GM20000 (cell line): Measurements from ENCODE around the gene SEMA4D.
A peak's percentile ranks its signal among the peaks of the same experiment; 100 is the strongest.

Source experiments
- DNase-seq: peaks from one replicate; pipeline ENCODE4 v3.0.0; 2012; ENCODE audit warnings: low spot score
- TF ChIP-seq, protein P1 (sequence below): IDR thresholded peaks from 2 replicates; pipeline ENCODE4 v1.5.1; 2012; ENCODE audit warnings: mild to moderate bottlenecking, control low read depth; ENCODE audit errors: extremely low read depth, missing control alignments

The SEMA4D gene

GRCh38 chr9:89407070-89407469 is 90.8 kb downstream of the SEMA4D start:
- DNase-seq: no peak
- TF ChIP-seq, protein P1, sequence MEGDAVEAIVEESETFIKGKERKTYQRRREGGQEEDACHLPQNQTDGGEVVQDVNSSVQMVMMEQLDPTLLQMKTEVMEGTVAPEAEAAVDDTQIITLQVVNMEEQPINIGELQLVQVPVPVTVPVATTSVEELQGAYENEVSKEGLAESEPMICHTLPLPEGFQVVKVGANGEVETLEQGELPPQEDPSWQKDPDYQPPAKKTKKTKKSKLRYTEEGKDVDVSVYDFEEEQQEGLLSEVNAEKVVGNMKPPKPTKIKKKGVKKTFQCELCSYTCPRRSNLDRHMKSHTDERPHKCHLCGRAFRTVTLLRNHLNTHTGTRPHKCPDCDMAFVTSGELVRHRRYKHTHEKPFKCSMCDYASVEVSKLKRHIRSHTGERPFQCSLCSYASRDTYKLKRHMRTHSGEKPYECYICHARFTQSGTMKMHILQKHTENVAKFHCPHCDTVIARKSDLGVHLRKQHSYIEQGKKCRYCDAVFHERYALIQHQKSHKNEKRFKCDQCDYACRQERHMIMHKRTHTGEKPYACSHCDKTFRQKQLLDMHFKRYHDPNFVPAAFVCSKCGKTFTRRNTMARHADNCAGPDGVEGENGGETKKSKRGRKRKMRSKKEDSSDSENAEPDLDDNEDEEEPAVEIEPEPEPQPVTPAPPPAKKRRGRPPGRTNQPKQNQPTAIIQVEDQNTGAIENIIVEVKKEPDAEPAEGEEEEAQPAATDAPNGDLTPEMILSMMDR: no peak

DNA sequence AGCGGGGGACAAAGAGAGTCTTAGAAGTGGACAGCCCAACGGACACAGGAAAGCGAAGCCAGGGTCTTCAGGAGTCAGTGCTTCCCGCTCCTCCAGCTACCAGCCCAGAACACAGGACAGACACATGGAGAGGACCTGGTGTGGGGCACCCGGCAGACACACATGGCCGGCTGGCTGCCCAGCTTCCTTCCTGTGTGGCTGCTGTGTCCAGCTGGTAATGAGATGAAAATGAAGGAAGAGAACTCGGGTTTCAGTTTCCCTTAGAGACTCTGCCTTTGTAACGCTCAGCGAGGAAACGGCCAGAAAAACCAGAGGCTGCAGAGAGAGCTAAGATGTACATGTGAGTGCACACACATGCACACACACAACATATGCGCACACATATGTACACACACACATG is 92.1 kb downstream of the SEMA4D start:
- TF ChIP-seq, protein P1: no peak
- peak; percentile 65 for DNase-seq

GRCh38 chr9:89404074-89404473 is 93.8 kb downstream of the SEMA4D start:
- TF ChIP-seq, protein P1: no peak
- DNase-seq: no peak

DNA sequence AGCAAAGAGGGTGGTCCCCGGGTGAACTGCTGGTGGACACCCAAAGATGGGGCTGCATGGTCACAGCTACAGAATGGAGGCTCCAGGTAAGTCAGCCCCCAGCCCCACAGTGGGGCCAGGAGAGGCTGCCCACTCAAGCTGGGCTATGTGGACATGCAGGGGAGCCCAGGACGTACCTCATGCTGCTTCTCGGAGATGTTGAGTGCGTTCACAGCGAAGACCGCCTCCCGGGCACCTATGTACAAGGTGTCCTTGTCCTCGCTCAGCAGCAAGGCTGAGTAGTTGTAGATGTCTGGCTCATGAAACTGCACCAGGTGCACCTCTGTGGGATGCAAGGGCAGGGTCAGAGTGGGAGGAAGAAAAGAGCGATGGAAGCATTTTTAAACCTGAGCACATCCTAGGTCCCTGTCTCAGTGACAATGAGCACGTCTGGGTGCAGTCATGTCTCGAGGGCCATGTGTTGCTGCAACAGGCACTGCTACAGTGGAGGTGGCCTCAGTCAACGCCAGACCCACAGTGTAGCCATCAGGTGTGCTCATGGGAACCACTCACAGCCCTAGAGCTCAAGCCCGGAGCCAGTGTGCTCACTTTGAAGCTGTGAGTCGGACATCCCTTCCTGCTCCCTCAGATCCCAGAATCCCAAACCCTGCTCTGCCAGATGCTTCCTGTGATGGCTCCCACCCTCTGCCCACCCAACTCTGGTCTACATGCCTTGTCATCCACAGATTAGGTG is 95.1 kb downstream of the SEMA4D start:
- no peak for DNase-seq
- TF ChIP-seq, protein P1: no peak

DNA sequence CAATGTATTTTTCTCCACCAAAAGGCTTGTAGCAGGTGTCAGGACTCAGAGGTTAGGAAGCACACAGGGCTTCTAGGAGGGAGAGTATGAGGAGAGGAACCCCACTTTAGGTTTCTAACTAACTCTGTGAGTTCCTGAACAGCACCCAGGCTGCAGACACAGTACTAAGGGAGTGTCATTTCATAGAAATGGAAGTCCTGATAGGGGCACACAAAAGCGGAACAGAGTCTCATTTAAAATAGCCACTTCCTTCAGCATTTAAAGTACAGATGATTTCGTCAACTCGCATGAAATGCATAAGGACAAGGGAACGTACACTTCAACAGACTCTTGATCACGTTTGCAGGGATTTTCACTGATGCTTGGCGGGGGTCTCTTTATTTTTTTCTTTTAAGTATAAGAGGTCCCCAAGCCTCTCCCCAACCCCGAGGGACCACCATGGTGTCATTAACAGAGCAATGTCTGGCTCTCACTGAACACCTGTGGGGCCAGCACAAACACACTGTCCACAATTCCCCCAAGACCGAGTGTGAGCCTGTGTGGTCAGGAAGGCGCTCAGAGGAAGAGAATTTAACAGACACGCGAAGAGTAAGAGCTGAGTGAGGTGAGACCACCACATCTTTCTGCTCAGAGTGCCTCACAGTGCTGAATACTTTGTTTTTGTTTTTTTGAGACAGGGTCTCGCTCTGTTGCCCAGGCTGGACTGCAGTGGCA is 97.4 kb downstream of the SEMA4D start:
- DNase-seq: peak; percentile 70
- TF ChIP-seq, protein P1: no peak

- DNase-seq: no peak
- TF ChIP-seq, protein P1: no peak
Observed at GRCh38 chr9:89398621-89399020, 99.3 kb downstream of the SEMA4D start.

DNA sequence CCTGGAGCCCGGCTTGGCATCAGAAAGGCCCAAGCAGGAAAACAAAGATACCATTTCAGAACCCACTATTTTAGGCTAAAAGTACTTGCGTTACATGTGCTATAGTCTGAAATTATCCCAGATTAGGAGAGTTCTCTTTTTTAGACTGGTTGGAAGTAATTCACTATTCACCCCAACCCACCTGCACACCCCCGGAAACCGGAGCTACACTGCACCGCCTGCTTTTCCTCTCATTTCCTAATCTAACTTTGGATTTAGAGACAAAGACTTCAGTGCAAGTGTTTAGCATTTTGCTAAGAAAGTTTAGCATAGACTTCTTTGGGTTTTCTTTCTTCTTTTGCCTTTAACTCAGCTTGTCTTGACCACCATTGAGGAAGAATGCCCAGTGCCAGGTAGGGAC is 100.4 kb downstream of the SEMA4D start:
- TF ChIP-seq, protein P1: no peak
- no peak for DNase-seq
